Measurements from ENCODE around the gene SETBP1. TPM values are rescaled to one million over a fixed set of nuclear protein-coding genes. Genes with fewer than 3 reads are reported as not detected.

SETBP1 gene
- total and polyA plus RNA-seq, 2 of the 8 experiments (the other 6 are each of a cell fraction or from before 2014, with no cell fraction given): 2.0 to 6.5 TPM

GRCh38 chr18:45116116-45116515 is 435.4 kb downstream of the SETBP1 start:
- H3K79me2 ChIP-seq (ENCODE audit: control insufficient read depth in 1 of 2, insufficient read depth in 2 of 2, low read length in 2 of 2): no peaks in the 10 kb centered on the region
- no peak overlapping the region for H3K4ac ChIP-seq (replicated peaks; ENCODE audit: insufficient read length, low read depth, low read length)
- no peak overlapping the region for H2AFZ ChIP-seq (ENCODE audit: low read length)
- H3K18ac ChIP-seq (ENCODE audit: extremely low read depth, low read length): no peak overlapping the region
- H3K56ac ChIP-seq (replicated peaks; ENCODE audit: insufficient read length, low read depth, low read length): no peak overlapping the region
- FAIRE-seq (no peak), DNase-seq (ENCODE audit: low read depth in 1 of 2, low spot score in 2 of 2) (no peak)
- no peak overlapping the region for H4K91ac ChIP-seq (replicated peaks; ENCODE audit: insufficient read length, low read length)
- no peak overlapping the region for H2BK15ac ChIP-seq (ENCODE audit: low read length)
- H2BK120ac ChIP-seq (replicated peaks; ENCODE audit: low read depth, low read length): no peak overlapping the region
- no peak overlapping the region for H4K8ac ChIP-seq (ENCODE audit: extremely low read depth, insufficient read depth, low read length)
- H2BK20ac ChIP-seq (ENCODE audit: low read length): no peak overlapping the region
- H3K9ac ChIP-seq (replicated peaks in 1 of 4; ENCODE audit: extremely low read depth in 1 of 4, low read depth in 3 of 4, low read length in 3 of 4): no peak overlapping the region
- ChIA-PET CTCF (ENCODE audit: partially characterized antibody) (interaction anchor here (0.6 to 2.2 kb wide), 6 partner anchors 8 to 158 kb away, joined by 3 to 7 read pairs (median 4); no protein-coding TSS in a partner anchor), POLR2A (ENCODE audit: partially characterized antibody) (no interaction called here)
- no peak overlapping the region for H2AK5ac ChIP-seq (ENCODE audit: low read depth, low read length)
- no peak overlapping the region for H3K23ac ChIP-seq (ENCODE audit: insufficient read length)
- H3K36me3 ChIP-seq (ENCODE audit: control insufficient read depth in 2 of 4, insufficient read depth in 4 of 4, low read length in 3 of 4): no peaks in the 10 kb centered on the region
- no peak overlapping the region for H3K4me3 ChIP-seq (ENCODE audit: extremely low read depth in 1 of 4, insufficient read depth in 2 of 4, low read depth in 3 of 4, low read length in 4 of 4)
- H2BK5ac ChIP-seq (ENCODE audit: low read depth, low read length): no peak overlapping the region
- no peak overlapping the region for H3K14ac ChIP-seq (ENCODE audit: insufficient read length)
- no peaks in the 10 kb centered on the region for H3K9me3 ChIP-seq (ENCODE audit: insufficient read depth in 2 of 2, low read depth in 1 of 2, low read length in 1 of 2)
- H3K27me3 ChIP-seq (replicated peaks in 1 of 4; ENCODE audit: control insufficient read depth in 3 of 4, extremely low read depth in 1 of 4, insufficient read depth in 3 of 4, low read length in 3 of 4): no peaks in the 10 kb centered on the region
- no peak overlapping the region for H3K4me2 ChIP-seq (ENCODE audit: insufficient read depth in 1 of 2, low read depth in 2 of 2, low read length in 2 of 2)
- H4K5ac ChIP-seq (ENCODE audit: insufficient read length, low read depth, low read length): no peak overlapping the region
- WGBS, 2 experiments (ENCODE audit: extremely low coverage in 1 of 2, insufficient coverage in 1 of 2, insufficient read length in 1 of 2, insufficient replicate concordance in 2 of 2, low coverage in 1 of 2, low lambda C conversion rate in 2 of 2, missing lambda C conversion rate in 1 of 2): 84% methylated on average over 4 of the region's 4 CpGs; no CpG with 5 or more reads in 1 of the 2 experiments
- no peak overlapping the region for H2BK12ac ChIP-seq (ENCODE audit: low read depth, low read length)
- no peaks in the 10 kb centered on the region for H3K4me1 ChIP-seq (replicated peaks in 1 of 4; ENCODE audit: control insufficient read depth in 3 of 4, insufficient read depth in 4 of 4, low read length in 3 of 4)
- no peak overlapping the region for H3K27ac ChIP-seq (ENCODE audit: low read depth, low read length)
- no peaks in the 10 kb centered on the region for H3K23me2 ChIP-seq (ENCODE audit: low read depth, low read length)
- H3K79me1 ChIP-seq (ENCODE audit: low read depth, low read length): no peaks in the 10 kb centered on the region
- no peaks in the 10 kb centered on the region for H4K20me1 ChIP-seq (replicated peaks in 1 of 2; ENCODE audit: control insufficient read depth in 1 of 2, insufficient read depth in 2 of 2, low read length in 2 of 2)
- TF ChIP-seq RBBP5 (IDR thresholded peaks at IDR 0.05; ENCODE audit: borderline replicate concordance, low read depth, low read length): no peak
- TF ChIP-seq POLR2A (IDR thresholded peaks at IDR 0.05; ENCODE audit: control extremely low read depth in 1 of 2, low read depth in 2 of 2, low read length in 2 of 2): no peak
- no peak for TF ChIP-seq EP300 (IDR thresholded peaks at IDR 0.05; ENCODE audit: borderline replicate concordance in 1 of 2, low read depth in 2 of 2, low read length in 2 of 2)
- no peak for TF ChIP-seq CBX5 (IDR thresholded peaks at IDR 0.05; ENCODE audit: low read depth, low read length)
- no peak for TF ChIP-seq GABPA (IDR thresholded peaks at IDR 0.05; ENCODE audit: borderline replicate concordance, insufficient read depth, low read length)
- no peak for TF ChIP-seq ATF3 (IDR thresholded peaks at IDR 0.05; ENCODE audit: insufficient read depth, low read depth, low read length)
- TF ChIP-seq HDAC2 (IDR thresholded peaks at IDR 0.05; ENCODE audit: borderline replicate concordance in 1 of 2, low read depth in 2 of 2, low read length in 2 of 2): no peak
- no peak for TF ChIP-seq RAD21 (IDR thresholded peaks at IDR 0.05 in 1 of 2, conservative IDR thresholded peaks at IDR 0.05 in 1 of 2; ENCODE audit: low read depth in 2 of 2, low read length in 2 of 2)
- TF ChIP-seq CEBPB (IDR thresholded peaks at IDR 0.05; ENCODE audit: low read depth, low read length): no peak
- no peak for TF ChIP-seq POU5F1 (IDR thresholded peaks at IDR 0.05; ENCODE audit: low read depth, low read length)
- TF ChIP-seq KDM5A (IDR thresholded peaks at IDR 0.05; ENCODE audit: low read length): no peak
- TF ChIP-seq RXRA (IDR thresholded peaks at IDR 0.05; ENCODE audit: insufficient read depth, low read depth, low read length): no peak
- no peak for TF ChIP-seq FOSL1 (IDR thresholded peaks at IDR 0.05; ENCODE audit: insufficient read depth, low read depth, low read length)

All from H1 (cell line).